Keratinocyte (primary cell): ENCODE data around the gene KLLN.

ENCODE experiments used
- CTCF ChIP-seq, 3 experiments: IDR thresholded peaks in 1 of 3; conservative IDR thresholded peaks in 1 of 3; optimal IDR thresholded peaks in 1 of 3; 2 replicates in 2 of 3; 3 replicates in 1 of 3; pipeline versions ENCODE3 to v1.5.1; 2011; ENCODE audit warnings: low read length in 3 of 3, mild to moderate bottlenecking in 3 of 3, moderate library complexity in 2 of 3, control low read depth in 1 of 3, inconsistent platforms in 1 of 3; ENCODE audit not compliant: insufficient read depth in 2 of 3; ENCODE audit errors: extremely low read depth in 1 of 3
- EZH2 ChIP-seq: IDR thresholded peaks from one replicate; pipeline ENCODE4 v1.6.1; 2012; ENCODE audit warnings: inconsistent platforms, mild to moderate bottlenecking, low read length, moderate library complexity

GRCh38 chr10:87886635-87887034 is 23.3 kb upstream of the KLLN start:
- TF ChIP-seq CTCF (optimal IDR thresholded peaks at IDR 0.05 in 1 of 3, IDR thresholded peaks at IDR 0.05 in 1 of 3, conservative IDR thresholded peaks at IDR 0.05 in 1 of 3; ENCODE audit: extremely low read depth in 1 of 3, insufficient read depth in 2 of 3, low read length in 3 of 3) (no peak), EZH2 (no peak)
